Measurements from ENCODE around the gene SPATS1. TPM values are rescaled to one million over a fixed set of nuclear protein-coding genes. Genes with fewer than 3 reads are reported as not detected.
"Not testable (repeated sequence)": the region's sequence is repeated elsewhere in the genome, so short reads cannot be mapped to it uniquely, and the experiment has no call there.

Gene SPATS1
- total and polyA plus RNA-seq, 2 of the 4 experiments (the other 2 are of a cell fraction): not detected

DNA sequence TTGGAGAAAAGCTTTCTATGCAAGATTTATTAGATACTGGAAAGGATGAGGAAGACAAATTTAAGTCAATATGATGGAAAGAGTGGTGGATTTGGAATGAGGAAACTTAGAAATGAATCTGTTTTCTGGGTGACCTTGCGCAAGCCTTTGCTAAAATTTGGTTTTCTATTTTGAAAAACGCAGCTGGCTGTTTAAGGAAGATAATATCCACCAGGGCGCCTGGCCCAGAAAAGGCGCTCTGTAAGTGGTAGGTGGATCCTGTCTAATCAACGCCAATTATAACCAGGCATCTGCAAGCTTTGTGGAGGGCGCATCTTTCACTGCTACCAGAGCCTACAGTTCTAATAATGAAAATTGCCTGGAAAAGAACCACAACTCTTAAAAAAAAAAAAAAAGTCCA is 398 bp upstream of the SPATS1 start:
- in situ Hi-C loops (cut with MboI; ENCODE audit: low sequenced_read_pairs): no loop called here

GRCh38 chr6:44346818-44347217 is 4.4 kb downstream of the SPATS1 start:
- H2AFZ ChIP-seq (replicated peaks; ENCODE audit: low read length, poor library complexity); dilution Hi-C loops (cut with HindIII; ENCODE audit: low sequenced_read_pairs, unreplicated experiment); H4K8ac ChIP-seq (ENCODE audit: low read depth in 2 of 2, low read length in 2 of 2); H3K79me1 ChIP-seq (ENCODE audit: low read depth in 1 of 2, low read length in 2 of 2); H2AK5ac ChIP-seq (ENCODE audit: low read depth, low read length); H3K4me3 ChIP-seq (ENCODE audit: insufficient read depth, low read depth, low read length); H3K23ac ChIP-seq (ENCODE audit: low read depth, low read length); intact Hi-C loops (cut with micrococcal nuclease); H3K4me1 ChIP-seq (ENCODE audit: control insufficient read depth, insufficient read depth, low read length); H3K4me2 ChIP-seq (ENCODE audit: low read depth, low read length); H3K9me1 ChIP-seq (ENCODE audit: insufficient read depth, low read length); H2BK5ac ChIP-seq (ENCODE audit: low read depth, low read length, poor library complexity, severe bottlenecking); H4K5ac ChIP-seq (ENCODE audit: low read depth, low read length); H3K9me3 ChIP-seq (ENCODE audit: control insufficient read depth, insufficient read depth, low read length); H3K18ac ChIP-seq (ENCODE audit: low read depth, low read length); BruUV-seq (replicated peaks); H3K9ac ChIP-seq (ENCODE audit: low read depth, low read length); DNase-seq; H3K36me3 ChIP-seq (ENCODE audit: control insufficient read depth, insufficient read depth, low read length); H2BK15ac ChIP-seq (ENCODE audit: low read depth, low read length); H4K20me1 ChIP-seq (ENCODE audit: insufficient read depth, low read length); H3K27ac ChIP-seq (ENCODE audit: insufficient read depth, low read length); ATAC-seq (ENCODE audit: low read depth); POLR2A ChIA-PET (ENCODE audit: unreplicated experiment); H2BK20ac ChIP-seq (ENCODE audit: low read depth, low read length); H2BK120ac ChIP-seq (ENCODE audit: low read depth, low read length); H4K91ac ChIP-seq (ENCODE audit: insufficient read depth, low read depth, low read length); H3K14ac ChIP-seq (replicated peaks; ENCODE audit: low read depth, low read length); H3K56ac ChIP-seq (ENCODE audit: extremely low read depth, insufficient read depth, low read length); H2AK9ac ChIP-seq (replicated peaks; ENCODE audit: low read depth, low read length, poor library complexity); in situ Hi-C loops (cut with MboI; ENCODE audit: low sequenced_read_pairs); H3K4ac ChIP-seq (ENCODE audit: low read depth, low read length): not testable (repeated sequence)
- H3K27me3 ChIP-seq (ENCODE audit: control insufficient read depth, insufficient read depth, low read length): peaks cover 41% of the 10 kb centered on the region
- CTCF ChIA-PET: interaction anchor here (1.0 kb wide), 1 partner anchor 21 kb away, joined by 4 read pairs; no protein-coding TSS in a partner anchor
- WGBS, 2 experiments (ENCODE audit: extremely low coverage in 2 of 2, insufficient read length in 1 of 2): no CpG with 5 or more reads among the region's 4 CpGs

More for the DNA sequence above, 398 bp upstream of the SPATS1 start:
- Histone ChIP-seq H3K23ac (ENCODE audit: low read depth, low read length) (no peak overlapping the region), H2AK5ac (ENCODE audit: low read depth, low read length) (no peak overlapping the region), H2BK15ac (ENCODE audit: low read depth, low read length) (no peak overlapping the region), H2AFZ (replicated peaks; ENCODE audit: low read length, poor library complexity) (no peak overlapping the region), H3K27me3 (ENCODE audit: control insufficient read depth, insufficient read depth, low read length) (peaks cover 51% of the 10 kb centered on the region), H3K9me3 (ENCODE audit: control insufficient read depth, insufficient read depth, low read length) (no peaks in the 10 kb centered on the region), H3K4me3 (ENCODE audit: insufficient read depth, low read depth, low read length) (no peak overlapping the region), H3K4ac (ENCODE audit: low read depth, low read length) (no peak overlapping the region), H3K56ac (ENCODE audit: extremely low read depth, insufficient read depth, low read length) (no peak overlapping the region), H3K4me2 (ENCODE audit: low read depth, low read length) (no peak overlapping the region), H4K8ac (ENCODE audit: low read depth in 2 of 2, low read length in 2 of 2) (no peak overlapping the region), H2BK20ac (ENCODE audit: low read depth, low read length) (no peak overlapping the region), H3K4me1 (ENCODE audit: control insufficient read depth, insufficient read depth, low read length) (no peaks in the 10 kb centered on the region), H2AK9ac (replicated peaks; ENCODE audit: low read depth, low read length, poor library complexity) (no peak overlapping the region), H2BK5ac (ENCODE audit: low read depth, low read length, poor library complexity, severe bottlenecking) (no peak overlapping the region), H4K91ac (ENCODE audit: insufficient read depth, low read depth, low read length) (no peak overlapping the region), H3K14ac (replicated peaks; ENCODE audit: low read depth, low read length) (no peak overlapping the region), H3K9ac (ENCODE audit: low read depth, low read length) (no peak overlapping the region), H2BK120ac (ENCODE audit: low read depth, low read length) (no peak overlapping the region), H3K36me3 (ENCODE audit: control insufficient read depth, insufficient read depth, low read length) (no peaks in the 10 kb centered on the region), H4K20me1 (ENCODE audit: insufficient read depth, low read length) (no peaks in the 10 kb centered on the region), H3K18ac (ENCODE audit: low read depth, low read length) (no peak overlapping the region), H3K9me1 (ENCODE audit: insufficient read depth, low read length) (no peaks in the 10 kb centered on the region), H3K27ac (ENCODE audit: insufficient read depth, low read length) (no peak overlapping the region), H4K5ac (ENCODE audit: low read depth, low read length) (no peak overlapping the region), H3K79me1 (ENCODE audit: low read depth in 1 of 2, low read length in 2 of 2) (no peaks in the 10 kb centered on the region)
- no peak for ATAC-seq (ENCODE audit: low read depth)
- 58% methylated on average over 2 of the region's 6 CpGs; no CpG with 5 or more reads in 1 of the 2 experiments for WGBS, 2 experiments (ENCODE audit: extremely low coverage in 2 of 2, insufficient read length in 1 of 2)
- no peak for DNase-seq
- no TSS peak for BruUV-seq (replicated peaks)
- intact Hi-C loops (cut with micrococcal nuclease): no loop called here
- ChIA-PET CTCF (no interaction called here), POLR2A (ENCODE audit: unreplicated experiment) (no interaction called here)
- dilution Hi-C loops (cut with HindIII; ENCODE audit: low sequenced_read_pairs, unreplicated experiment): no loop called here
- TF ChIP-seq ELK1 (IDR thresholded peaks at IDR 0.05; ENCODE audit: borderline replicate concordance, low read depth, low read length) (no peak), CEBPB (IDR thresholded peaks at IDR 0.05; ENCODE audit: low read depth, low read length) (0 out of 2 replicates have a peak, but pooled peaks have one; percentile 12)
